EL (cell line): ENCODE data around the gene RHOBTB3.
"Not testable (repeated sequence)": the region's sequence is repeated elsewhere in the genome, so short reads cannot be mapped to it uniquely, and the experiment has no call there.

Experiments
- DNase-seq: peaks from one replicate; pipeline ENCODE4 v3.0.0-alpha.2; 2016

RHOBTB3 gene, protein sequence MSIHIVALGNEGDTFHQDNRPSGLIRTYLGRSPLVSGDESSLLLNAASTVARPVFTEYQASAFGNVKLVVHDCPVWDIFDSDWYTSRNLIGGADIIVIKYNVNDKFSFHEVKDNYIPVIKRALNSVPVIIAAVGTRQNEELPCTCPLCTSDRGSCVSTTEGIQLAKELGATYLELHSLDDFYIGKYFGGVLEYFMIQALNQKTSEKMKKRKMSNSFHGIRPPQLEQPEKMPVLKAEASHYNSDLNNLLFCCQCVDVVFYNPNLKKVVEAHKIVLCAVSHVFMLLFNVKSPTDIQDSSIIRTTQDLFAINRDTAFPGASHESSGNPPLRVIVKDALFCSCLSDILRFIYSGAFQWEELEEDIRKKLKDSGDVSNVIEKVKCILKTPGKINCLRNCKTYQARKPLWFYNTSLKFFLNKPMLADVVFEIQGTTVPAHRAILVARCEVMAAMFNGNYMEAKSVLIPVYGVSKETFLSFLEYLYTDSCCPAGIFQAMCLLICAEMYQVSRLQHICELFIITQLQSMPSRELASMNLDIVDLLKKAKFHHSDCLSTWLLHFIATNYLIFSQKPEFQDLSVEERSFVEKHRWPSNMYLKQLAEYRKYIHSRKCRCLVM

DNA sequence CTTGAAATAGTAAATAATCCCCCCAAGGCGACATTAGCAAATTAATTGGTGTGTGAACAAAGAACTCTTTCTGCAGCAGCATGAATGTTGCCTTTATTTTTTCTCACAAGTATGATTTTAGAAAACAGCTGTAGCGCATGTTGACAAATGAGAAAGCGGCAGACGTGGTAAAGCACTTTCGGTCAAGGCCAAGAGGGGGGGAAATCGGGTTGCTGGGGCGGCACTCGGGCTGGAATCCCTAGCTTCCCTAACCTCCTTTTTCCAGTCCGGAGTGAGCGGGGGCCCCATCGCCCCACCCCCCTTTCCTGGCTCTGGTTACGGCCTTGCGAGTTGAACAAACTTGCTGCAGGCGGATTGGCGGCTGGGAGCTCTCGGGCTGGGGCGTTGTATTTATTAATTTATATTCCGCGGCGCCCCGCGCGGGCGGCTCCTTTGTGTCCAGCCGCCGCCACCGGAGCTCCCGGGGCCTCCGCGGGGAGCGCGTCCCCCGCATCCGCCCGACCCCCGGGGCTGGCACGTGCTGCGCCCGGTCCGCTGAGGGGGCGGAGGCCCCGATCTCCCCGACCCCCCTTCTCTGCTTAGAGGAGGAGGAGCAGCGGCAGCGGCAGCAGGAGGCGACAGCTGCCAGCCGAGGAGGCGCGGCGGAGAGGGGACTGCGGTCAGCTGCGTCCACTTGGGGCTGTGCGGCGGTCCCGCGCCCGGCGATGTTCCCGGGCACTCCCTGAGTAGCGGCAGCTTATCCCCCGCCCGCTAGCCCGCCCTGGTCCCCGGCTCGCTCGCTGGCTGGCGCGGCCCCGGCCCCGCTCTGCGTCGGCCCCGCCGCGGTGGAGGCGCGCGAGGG is at the start of gene RHOBTB3:
RHOBTB3 (plus strand) TSS at position 607 of the 841 bp plus-strand sequence. CDS start 347 bp downstream, outside the sequence.
- DNase-seq: peak; percentile 96

DNA sequence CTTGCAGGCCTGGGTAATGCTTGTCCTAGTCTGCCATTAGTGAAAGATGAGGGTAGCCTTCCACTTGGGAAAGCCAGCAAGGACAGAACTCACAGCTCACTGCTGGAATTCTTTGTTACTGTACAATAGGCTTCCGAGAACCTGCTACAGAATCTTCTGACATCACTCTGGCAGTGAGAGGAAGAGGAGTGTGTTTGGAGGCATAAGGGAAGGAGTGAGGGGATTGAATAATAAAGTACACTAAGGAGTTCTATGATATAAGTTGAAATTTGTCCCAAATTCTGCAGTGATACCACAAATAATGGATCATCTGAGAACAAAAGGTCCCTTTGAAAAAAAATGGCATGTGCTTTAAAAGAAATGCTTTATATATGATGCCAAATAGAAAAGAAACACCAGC is 48.2 kb upstream of the RHOBTB3 start, which contains the start of gene SPATA9:
SPATA9 (minus strand) TSS at position 101 of the 400 bp plus-strand sequence. CDS start 137 bp downstream, outside the sequence.
- DNase-seq: no peak

DNA sequence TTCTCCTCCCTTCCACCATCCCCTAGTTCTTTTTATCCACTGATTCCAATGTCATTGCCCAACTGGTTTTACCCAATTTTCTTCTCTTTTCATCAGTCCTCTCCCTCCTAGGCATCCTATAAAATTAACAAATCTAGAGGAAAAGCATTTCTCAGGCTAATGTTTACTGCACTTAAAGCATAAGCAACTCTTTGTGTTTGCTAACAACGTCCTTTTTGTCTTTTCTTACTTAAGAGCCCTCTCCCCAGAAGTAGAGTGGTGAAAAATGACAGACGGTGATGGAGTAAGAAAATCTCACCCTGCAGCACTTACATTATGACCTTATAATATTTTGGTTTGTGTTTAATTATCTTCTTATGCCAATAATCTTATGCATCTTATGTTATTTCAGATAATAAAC is 46.8 kb upstream of the RHOBTB3 start:
- DNase-seq: no peak

DNA sequence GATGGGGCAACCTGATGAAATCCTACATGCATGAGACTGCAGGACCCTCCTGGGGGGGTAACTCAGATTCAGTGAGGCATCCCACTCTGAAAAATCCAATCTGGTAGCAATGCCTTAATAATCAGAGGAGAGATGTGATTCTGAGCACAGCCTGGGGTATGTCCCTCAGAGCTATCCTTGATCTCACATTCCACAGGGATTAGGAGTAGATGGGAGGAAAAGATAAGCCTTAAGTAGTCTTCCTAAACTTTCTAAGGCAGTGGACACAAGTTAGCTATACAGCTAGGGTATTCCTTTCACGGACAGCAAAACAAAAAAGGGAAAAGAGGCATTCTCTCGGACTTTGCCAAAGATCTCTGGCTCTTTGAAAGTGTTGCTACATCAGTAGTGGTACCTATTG is 44.5 kb upstream of the RHOBTB3 start:
- DNase-seq: peak; percentile 76

DNA sequence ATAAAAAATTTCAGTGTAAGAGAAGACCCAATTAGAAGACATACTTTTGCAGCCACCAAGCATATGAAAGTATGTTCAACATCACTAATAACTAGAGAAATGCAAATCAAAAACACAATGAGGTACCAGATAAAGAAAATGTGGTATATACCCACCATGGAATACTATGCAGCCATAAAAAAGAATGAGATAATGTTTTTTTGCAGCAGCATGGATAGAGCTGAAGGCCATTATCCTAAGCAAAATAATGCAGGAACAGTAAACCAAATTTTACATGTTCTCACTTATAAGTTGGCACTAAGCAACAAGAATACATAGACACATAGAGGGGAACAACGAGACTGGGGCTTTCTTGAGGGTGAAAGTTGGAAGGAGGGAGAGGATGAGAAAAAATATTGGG is 41.5 kb upstream of the RHOBTB3 start:
- DNase-seq: no peak

DNA sequence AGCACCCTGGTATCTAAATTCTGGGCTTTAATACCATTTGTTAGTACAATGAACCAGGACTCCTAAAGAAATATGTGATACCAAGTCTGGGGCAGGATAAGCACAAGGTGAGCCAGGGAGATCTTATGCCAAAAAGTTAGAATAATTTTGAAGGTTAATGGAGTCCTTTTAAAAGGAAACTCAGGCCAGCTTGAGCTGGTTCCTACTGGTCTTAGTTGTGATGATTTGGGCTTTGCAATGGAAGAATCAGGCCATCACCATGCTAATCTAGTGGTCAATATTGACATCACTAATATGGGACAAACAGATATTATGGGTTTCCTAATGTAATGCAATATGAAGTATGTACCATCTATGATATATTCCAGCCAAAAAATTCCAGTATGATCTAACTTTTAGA is 40.8 kb upstream of the RHOBTB3 start:
- no peak for DNase-seq

DNA sequence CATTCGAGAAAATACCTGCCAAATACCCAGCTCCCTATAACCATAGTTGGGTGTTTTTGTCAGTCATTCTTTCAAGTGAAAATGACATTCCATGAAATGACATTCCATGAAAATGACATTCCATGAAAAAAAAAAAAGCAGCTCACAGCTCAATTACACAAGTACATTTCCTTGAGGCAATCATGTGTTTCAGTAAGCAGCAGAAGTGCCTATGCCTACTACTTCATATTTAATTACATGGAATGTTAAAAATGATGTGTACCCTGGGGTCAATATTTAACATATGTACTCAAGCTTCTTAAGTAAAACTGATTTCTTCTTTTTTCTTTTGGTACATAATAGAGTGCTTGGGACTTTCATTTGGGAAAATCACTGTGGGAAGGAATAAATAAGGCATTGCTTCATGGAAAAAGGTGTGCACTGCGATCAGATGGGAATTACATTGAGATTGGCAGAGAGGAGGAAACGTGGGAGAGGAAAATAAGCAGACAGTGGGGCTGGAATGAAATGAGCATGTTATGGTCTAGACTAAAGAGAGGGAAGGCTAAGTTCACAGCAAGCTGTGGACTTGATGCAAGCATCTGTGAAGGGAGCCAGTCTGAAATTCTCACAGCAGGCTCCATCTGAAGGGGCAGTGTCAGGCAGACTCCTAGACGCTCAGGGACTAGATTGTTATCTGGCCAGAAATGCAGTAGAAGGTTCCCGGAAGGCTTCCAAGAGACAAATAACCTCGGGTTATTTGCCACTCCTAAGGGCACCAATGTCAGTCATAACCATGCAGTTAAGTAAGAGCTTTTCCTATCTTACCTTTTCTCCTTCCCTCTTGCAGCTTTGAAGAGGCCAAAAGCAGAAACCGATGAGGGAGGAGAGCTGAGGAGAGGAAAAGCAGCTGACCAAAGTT is 33.1 kb upstream of the RHOBTB3 start:
- peak; percentile 40 for DNase-seq

DNA sequence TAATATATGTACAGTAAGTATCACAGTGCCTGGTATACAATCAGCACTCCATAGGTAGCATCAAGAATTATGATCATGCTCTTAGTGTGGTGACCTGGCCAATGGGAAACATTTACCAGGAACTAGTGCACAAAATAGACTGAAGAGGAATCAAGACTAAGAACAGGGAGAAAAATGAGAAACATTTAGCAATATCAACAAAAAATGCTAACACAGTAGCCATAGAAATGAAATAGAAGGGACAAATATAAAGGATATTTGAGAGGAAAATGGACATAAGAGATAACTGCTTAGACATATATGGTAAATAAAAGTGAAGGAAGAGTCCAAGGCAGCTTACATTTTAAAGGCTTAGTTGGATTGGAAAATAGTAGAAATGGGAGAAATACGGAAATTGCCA is 31.8 kb upstream of the RHOBTB3 start:
- DNase-seq: no peak

DNA sequence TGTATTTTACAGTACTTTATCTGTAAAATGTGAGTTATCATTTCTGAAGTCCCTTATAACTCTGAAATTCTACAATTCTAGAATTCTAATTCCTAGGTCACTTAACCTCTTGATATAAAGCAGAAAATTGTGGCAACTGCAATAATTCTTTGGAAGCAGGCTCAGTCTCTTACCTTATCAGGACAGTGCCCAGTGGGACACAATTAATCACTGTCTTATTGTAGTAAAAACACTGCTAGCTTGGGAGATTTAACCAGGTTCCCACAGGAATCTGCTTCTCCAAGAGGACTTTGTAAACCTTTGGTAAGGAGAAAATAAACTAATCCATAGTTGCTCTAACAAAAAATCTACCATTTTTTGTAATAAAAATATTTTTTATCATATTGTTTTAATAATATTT is 30.1 kb upstream of the RHOBTB3 start:
- no peak for DNase-seq

DNA sequence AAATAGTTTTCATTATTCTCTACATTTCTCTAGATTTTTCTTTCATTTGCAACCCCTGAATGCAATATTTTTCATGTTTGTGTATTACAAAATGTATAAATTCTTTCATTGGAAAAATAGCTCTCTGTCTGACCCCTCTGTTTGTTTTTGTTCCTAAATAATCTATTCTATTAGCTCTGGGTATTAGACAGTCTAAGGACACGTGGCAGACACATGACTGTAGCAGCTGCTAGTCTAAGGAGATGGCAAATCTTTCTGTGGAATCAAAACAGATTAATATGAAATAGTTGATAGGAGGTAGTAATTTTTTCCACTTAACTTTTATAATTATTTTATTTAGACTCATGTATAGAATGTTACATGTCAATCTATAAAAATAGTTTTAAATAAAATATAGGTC is 27.0 kb upstream of the RHOBTB3 start:
- no peak for DNase-seq

DNA sequence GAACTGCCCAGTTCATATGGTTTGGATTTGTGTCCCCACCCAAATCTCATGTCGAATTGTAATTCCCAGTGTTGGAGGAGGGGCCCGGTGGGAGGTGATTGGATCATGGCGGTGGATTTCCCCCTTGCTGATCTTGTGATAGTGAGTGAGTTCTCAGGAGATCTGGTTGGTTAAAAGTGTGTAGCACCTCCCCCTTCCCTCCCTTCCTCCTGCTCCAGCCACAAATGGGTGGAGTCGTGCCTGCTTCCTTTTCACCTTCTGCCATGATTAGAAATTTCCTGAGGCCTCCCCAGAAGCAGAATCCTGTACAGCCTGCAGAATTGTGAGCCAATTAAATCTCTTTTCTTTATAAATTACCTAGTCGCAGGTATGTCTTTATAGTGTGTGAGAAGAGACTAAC is 24.9 kb upstream of the RHOBTB3 start:
- not testable (repeated sequence) for DNase-seq

DNA sequence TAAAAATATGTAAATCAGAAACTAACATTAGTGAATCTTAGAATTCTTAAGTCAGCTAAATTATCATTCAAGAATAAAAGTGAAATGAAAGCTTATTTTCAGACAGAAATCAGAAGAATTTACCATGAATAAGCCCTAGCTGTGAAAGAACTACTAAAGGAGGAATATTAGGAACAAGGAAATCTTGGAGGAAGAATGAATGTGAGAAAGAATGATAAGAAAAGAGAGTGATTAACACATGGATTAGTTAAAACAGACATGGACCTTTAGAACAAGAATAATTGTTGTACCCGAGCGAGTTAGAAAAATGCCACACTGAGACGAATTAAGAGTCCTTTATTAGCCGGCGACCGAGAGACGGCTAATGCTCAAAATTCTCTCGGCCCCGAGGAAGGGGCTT is 24.1 kb upstream of the RHOBTB3 start:
- DNase-seq: no peak

DNA sequence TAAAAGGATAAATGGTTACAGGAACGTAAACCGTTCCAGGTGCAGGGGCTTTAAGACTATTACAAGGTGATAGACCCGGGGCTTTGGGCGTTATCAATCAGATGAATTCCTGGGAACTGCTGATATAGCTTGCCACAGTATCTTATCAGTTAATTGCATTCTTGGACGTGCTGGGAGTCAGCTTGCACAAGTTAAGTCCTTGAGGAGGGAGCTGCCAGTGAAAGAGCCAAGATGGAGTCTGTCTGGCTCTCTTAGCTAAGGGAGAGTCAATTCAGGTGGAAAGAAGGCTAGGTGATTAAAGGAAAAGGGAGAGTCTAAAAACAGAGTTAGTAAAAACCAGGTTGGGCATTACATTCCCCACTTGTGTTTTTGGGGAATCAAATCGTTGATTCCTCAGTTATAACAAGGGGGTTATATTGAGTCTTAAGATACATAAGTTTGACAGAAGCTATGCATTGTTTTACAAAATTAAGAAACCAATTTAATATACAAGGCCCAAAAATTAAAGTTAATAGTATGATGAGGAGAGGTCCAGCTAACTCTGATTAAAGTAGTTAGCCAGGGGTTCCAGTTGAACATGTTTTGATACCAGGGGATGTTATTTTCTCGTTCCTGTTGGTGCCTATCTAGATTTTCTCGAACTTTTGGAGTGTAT is 23.5 kb upstream of the RHOBTB3 start:
- not testable (repeated sequence) for DNase-seq

DNA sequence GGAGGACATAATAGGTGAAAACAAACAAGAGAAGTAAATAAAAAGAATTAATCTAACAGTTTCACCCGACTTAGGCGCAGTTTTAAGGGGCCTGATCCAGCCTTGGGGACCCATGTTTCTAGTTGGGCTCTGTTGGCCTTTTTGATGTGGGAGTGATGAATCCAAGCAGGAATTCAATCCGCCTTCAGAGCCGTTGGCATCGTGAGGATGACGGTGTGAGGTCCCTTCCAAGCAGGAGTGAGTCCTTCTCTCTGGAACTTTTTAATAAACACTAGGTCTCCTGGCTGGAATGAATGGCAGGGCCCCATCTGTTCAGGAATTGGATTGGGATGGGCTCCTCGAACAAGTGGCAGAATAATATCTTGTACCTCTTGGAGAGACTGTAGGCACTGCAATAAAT is 22.3 kb upstream of the RHOBTB3 start:
- no peak for DNase-seq

DNA sequence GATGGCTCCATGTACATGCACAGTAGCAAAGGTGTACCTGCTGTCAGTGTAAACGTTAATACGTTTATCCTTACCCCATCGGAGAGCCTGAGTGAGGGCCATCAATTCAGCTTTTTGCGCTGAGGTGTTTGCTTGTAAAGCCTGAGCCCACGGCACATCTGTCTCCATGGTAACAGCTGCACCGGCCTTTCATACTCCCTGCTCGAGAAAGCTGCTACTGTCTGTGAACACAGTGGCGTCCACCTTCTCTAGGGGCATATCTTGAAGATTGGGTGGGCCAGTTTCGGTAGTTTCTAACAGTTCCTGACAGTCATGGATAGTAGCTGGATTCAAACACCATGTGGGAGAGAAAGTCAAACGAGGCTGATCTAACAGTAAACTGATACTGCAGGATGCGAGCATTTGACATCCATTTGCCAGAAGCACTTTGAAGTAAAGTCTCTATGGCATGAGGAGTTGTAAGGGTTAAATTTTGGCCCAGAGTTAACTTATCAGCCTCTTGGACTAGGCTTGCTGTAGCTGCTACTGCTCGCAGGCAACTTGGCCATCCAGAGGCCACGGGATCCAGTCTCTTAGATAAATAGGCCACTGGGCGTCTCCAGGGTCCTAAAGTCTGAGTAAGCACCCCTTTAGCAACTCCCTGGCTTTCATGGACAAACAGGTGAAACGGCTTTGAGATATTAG is 21.0 kb upstream of the RHOBTB3 start:
- no peak for DNase-seq

DNA sequence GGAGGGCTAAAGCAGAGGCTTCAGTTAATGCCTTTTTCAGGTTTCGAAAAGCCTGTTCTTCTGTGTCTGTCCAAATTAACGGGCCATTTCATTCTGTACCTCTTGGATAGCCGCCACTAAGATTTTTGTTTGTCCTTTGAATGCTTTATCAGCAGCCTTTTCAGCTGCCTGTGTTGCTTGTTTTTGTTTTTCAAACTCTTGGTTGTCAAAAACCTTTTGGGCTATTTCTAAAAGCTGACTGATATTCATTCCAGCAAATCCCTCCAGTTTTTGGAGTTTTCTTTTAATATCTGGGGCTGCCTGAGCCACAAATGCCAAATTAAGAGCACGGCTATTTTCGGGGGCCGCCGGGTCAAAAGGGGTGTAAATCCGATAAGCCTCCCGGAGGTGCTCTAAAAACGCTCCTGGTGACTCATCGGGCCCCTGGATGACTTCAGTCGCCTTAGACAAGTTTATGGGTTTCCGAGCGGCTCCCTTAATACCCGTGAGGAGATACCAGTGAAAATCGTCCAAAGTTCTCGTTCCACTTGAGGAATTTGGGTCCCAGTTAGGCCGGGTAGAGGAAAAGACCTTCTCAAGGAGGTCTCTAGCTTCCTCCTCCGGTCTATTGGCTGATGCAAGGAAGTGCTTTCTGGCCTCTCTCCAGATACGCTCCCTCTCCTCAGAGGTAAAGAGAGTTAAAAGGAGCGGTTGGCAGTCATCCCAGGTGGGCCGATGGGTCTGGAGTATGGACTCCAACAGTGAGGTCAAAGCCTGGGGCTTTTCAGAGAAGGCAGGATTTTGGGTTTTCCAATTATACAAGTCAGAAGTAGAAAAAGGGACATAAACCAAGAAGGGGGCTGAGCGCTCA is 20.3 kb upstream of the RHOBTB3 start:
- DNase-seq: not testable (repeated sequence)

DNA sequence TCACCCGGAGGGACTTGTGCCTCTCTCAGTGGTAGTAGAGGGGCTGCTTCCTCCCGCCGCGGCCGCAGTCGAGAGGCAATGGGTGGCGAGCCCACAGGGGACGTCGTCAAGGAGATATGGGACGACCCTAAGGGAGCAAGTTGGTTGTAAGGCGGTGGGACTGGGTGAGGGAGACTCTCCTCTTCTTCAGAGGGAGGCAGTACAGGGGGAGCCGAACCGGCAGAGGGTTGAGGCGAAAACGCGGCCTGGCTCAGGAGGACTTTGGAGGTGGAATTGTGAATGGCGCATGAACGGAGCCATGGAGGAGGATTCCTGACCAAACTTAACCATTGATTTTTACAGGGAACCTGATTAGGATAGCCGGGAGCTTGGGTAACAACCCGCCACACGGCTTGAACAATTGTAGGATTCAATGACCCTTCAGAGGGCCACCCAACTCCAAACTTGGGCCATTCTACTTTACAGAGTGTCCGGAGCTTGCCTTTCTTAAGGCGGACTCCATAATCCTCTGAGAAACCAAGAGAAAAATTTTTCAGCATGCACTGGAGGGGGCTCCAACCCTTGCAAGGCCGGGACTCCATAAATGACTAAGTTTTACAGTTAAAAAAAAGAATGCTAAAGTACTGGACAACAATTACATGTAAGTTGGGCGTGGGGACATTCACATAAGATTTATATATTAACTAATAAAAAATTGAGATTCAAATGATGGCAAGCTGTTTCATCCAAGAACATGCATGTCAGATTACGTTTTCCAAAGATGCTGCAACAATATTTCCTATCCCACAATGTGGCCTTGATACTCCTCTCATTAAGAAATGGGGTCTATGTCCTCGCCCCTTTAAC is 19.4 kb upstream of the RHOBTB3 start:
- DNase-seq: no peak

DNA sequence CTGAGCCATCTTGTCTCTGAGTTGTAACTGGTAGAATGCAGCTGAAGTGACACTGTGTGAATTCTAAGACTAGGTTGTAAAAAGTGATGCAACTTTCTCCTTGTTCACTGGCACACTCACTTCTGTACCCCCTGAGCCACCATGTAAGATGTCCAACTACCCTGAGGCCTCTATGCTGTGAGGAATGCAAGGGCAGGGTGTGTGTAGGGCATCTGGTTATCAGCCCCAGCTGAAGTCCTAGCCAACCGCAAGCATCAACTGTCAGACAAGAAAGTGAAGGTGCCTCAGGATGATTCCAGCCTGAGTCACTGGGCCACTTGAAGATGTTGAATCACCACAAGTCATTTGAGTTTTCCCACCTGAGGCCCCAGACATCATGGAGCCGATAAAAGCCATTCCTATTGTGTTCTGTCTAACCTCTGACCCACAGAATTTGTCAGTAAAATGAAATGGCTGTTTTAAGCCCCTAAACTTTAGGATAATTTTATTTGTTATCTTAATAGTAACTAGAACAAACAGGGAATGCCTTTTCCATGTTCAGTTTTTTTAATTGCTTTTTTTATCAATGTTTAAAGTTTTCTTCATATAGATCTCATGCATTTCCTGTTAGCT is 18.7 kb upstream of the RHOBTB3 start:
- peak; percentile 95 for DNase-seq

DNA sequence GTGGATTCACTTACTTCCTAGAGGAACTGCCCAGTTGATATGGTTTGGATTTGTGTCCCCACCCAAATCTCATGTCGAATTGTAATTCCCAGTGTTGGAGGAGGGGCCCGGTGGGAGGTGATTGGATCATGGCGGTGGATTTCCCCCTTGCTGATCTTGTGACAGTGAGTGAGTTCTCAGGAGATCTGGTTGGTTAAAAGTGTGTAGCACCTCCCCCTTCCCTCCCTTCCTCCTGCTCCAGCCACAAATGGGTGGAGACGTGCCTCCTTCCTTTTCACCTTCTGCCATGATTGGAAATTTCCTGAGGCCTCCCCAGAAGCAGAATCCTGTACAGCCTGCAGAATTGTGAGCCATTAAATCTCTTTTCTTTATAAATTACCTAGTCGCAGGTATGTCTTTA is 17.9 kb upstream of the RHOBTB3 start:
- not testable (repeated sequence) for DNase-seq
